Endometrium (tissue), 2 donors: Measurements from ENCODE around the gene CARS2.
"Not testable (repeated sequence)": the region's sequence is repeated elsewhere in the genome, so short reads cannot be mapped to it uniquely, and the experiment has no call there.

Experiments used
- FAIRE-seq: peaks from 2 replicates; lab custom pipeline; 2012; peaks lifted over from hg19 to GRCh38; lab: Jason Lieb, UNC
- donor health status: control.
- donor health status: control.

The CARS2 gene

GRCh38 chr13:110637747-110638146 is 68.2 kb downstream of the CARS2 start:
- FAIRE-seq, result no peak

- no peak for FAIRE-seq
Measured at GRCh38 chr13:110637275-110637674, 68.6 kb downstream of the CARS2 start.

GRCh38 chr13:110636701-110637201 is 69.2 kb downstream of the CARS2 start:
- FAIRE-seq, result no peak

GRCh38 chr13:110636053-110636475 is 69.9 kb downstream of the CARS2 start:
- no peak for FAIRE-seq

- no peak for FAIRE-seq
Measured at GRCh38 chr13:110635405-110636002, 70.4 kb downstream of the CARS2 start.

GRCh38 chr13:110634558-110634957 is 71.4 kb downstream of the CARS2 start:
- FAIRE-seq, result no peak

GRCh38 chr13:110633776-110634175 is 72.1 kb downstream of the CARS2 start:
- FAIRE-seq, result no peak

- not testable (repeated sequence) for FAIRE-seq
Measured at GRCh38 chr13:110632255-110632654, 73.7 kb downstream of the CARS2 start.

GRCh38 chr13:110630566-110631119 is 75.3 kb downstream of the CARS2 start:
- no peak for FAIRE-seq

GRCh38 chr13:110629735-110630134 is 76.2 kb downstream of the CARS2 start:
- no peak for FAIRE-seq

GRCh38 chr13:110628952-110629701 is 76.8 kb downstream of the CARS2 start:
- FAIRE-seq, result no peak

- FAIRE-seq, result no peak
Measured at GRCh38 chr13:110628477-110628793, 77.5 kb downstream of the CARS2 start.

GRCh38 chr13:110627761-110628476 is 78.0 kb downstream of the CARS2 start:
- FAIRE-seq, result no peak

- FAIRE-seq, result no peak
Measured at GRCh38 chr13:110627351-110627750, 78.6 kb downstream of the CARS2 start.

GRCh38 chr13:110626521-110626920 is 79.4 kb downstream of the CARS2 start:
- FAIRE-seq, result no peak

- FAIRE-seq, result no peak
Measured at GRCh38 chr13:110625771-110626321, 80.1 kb downstream of the CARS2 start.

- no peak for FAIRE-seq
Measured at GRCh38 chr13:110624766-110625756, 80.9 kb downstream of the CARS2 start.

GRCh38 chr13:110620596-110620995 is 85.3 kb downstream of the CARS2 start:
- no peak for FAIRE-seq

- no peak for FAIRE-seq
Measured at GRCh38 chr13:110618780-110619179, 87.1 kb downstream of the CARS2 start.

GRCh38 chr13:110618167-110618566 is 87.7 kb downstream of the CARS2 start:
- no peak for FAIRE-seq
